ENCODE results near the gene DGKG. TPM values are rescaled to one million over a fixed set of nuclear protein-coding genes. Genes with fewer than 3 reads are reported as not detected.

The DGKG gene
- total and polyA plus RNA-seq, 9 of the 15 experiments (the other 6 are each of a cell fraction or from before 2014, with no cell fraction given), result 0.01 to 0.36 (median 0.15) TPM

DNA sequence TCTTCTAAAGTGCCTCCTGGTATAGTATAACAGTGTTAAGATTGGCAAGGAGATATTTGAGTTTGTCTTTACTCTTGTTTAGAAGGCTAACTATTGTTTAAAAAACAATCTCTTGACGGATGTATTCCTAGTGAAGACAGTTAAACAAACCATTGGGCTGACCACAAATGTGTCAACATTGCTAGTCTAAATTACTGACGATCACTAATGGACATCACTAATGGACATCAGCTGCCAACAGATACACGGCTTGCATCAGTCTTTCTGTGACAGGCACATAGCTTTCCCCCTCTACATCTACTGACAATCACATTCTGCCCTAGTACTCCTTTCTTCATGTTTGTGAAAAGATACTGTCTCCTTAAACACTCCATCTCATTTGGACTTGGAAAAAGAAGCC is 196.0 kb downstream of the DGKG start (continued):
- TF ChIP-seq CEBPG (CRISPR knock-in tag; IDR thresholded peaks at IDR 0.05) (no peak), CEBPG (tag; conservative IDR thresholded peaks at IDR 0.05 in 1 of 2, IDR thresholded peaks at IDR 0.05 in 1 of 2) (peak in 1 of 2 experiments; percentile 81; a peak in 2 of 4 replicates), ZBTB2 (IDR thresholded peaks at IDR 0.05) (no peak), ZFPM2 (CRISPR knock-in tag; IDR thresholded peaks at IDR 0.05) (no peak), POLR3A (IDR thresholded peaks at IDR 0.05; ENCODE audit: borderline replicate concordance, extremely low read depth, insufficient read depth, insufficient read length) (no peak), ILK (tag; IDR thresholded peaks at IDR 0.05; ENCODE audit: borderline replicate concordance, low read depth) (no peak), SOX6 (IDR thresholded peaks at IDR 0.05) (peak; percentile 70; the same call in 1 of the 2 replicates), ZNF583 (CRISPR knock-in tag; IDR thresholded peaks at IDR 0.05) (no peak), SFPQ (IDR thresholded peaks at IDR 0.05; ENCODE audit: low read depth, low read length) (no peak), HMBOX1 (IDR thresholded peaks at IDR 0.05) (peak; percentile 85), FOXP1 (CRISPR knock-in tag; IDR thresholded peaks at IDR 0.05) (no peak), TEAD4 (IDR thresholded peaks at IDR 0.05; ENCODE audit: low read length) (peak; percentile 48; the same call in 1 of the 2 replicates), TEAD4 (CRISPR knock-in tag; IDR thresholded peaks at IDR 0.05; ENCODE audit: borderline replicate concordance) (no peak), ZBTB7A (IDR thresholded peaks at IDR 0.05; ENCODE audit: borderline replicate concordance, control insufficient read depth, low read depth, low read length) (no peak), CHCHD3 (CRISPR knock-in tag; IDR thresholded peaks at IDR 0.05) (no peak), KAT2B (IDR thresholded peaks at IDR 0.05; ENCODE audit: low read depth, low read length) (no peak), TEAD2 (tag; IDR thresholded peaks at IDR 0.05) (no peak)
- TF ChIP-seq, protein P1, sequence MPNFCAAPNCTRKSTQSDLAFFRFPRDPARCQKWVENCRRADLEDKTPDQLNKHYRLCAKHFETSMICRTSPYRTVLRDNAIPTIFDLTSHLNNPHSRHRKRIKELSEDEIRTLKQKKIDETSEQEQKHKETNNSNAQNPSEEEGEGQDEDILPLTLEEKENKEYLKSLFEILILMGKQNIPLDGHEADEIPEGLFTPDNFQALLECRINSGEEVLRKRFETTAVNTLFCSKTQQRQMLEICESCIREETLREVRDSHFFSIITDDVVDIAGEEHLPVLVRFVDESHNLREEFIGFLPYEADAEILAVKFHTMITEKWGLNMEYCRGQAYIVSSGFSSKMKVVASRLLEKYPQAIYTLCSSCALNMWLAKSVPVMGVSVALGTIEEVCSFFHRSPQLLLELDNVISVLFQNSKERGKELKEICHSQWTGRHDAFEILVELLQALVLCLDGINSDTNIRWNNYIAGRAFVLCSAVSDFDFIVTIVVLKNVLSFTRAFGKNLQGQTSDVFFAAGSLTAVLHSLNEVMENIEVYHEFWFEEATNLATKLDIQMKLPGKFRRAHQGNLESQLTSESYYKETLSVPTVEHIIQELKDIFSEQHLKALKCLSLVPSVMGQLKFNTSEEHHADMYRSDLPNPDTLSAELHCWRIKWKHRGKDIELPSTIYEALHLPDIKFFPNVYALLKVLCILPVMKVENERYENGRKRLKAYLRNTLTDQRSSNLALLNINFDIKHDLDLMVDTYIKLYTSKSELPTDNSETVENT (CRISPR knock-in tag; IDR thresholded peaks at IDR 0.05), result no peak
- TF ChIP-seq, protein P2, sequence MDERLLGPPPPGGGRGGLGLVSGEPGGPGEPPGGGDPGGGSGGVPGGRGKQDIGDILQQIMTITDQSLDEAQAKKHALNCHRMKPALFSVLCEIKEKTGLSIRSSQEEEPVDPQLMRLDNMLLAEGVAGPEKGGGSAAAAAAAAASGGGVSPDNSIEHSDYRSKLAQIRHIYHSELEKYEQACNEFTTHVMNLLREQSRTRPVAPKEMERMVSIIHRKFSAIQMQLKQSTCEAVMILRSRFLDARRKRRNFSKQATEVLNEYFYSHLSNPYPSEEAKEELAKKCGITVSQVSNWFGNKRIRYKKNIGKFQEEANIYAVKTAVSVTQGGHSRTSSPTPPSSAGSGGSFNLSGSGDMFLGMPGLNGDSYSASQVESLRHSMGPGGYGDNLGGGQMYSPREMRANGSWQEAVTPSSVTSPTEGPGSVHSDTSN (CRISPR knock-in tag; IDR thresholded peaks at IDR 0.05; ENCODE audit: low read depth), result no peak
- TF ChIP-seq, protein P2 (tag; conservative IDR thresholded peaks at IDR 0.05; ENCODE audit: low read depth), result peak; percentile 49
